Testis (tissue), 3 donors: ENCODE results near the gene CHST12. TPM values are rescaled to one million over a fixed set of nuclear protein-coding genes. Genes with fewer than 3 reads are reported as not detected.
"Not testable (repeated sequence)": the region's sequence is repeated elsewhere in the genome, so short reads cannot be mapped to it uniquely, and the experiment has no call there.

Experiments
- DNase-seq: peaks from one replicate; pipeline ENCODE4 v3.0.0-alpha.2; 2019
- H3K27ac ChIP-seq, 2 donors: fragments of 200-600 bp; sonication (generic); one replicate each; pipeline ENCODE4 v1.5.1; 2019
- H3K27me3 ChIP-seq: fragments of 200-600 bp; sonication (generic); one replicate; pipeline ENCODE4 v1.5.1; 2019
- H3K36me3 ChIP-seq: fragments of 200-600 bp; sonication (generic); one replicate; pipeline ENCODE4 v1.5.1; 2017; ENCODE audit warnings: low read depth; ENCODE audit errors: missing control alignments
- H3K4me1 ChIP-seq: fragments of 200-600 bp; sonication (generic); one replicate; pipeline ENCODE4 v1.5.1; 2019
- H3K4me3 ChIP-seq, 2 donors: fragments of 200-600 bp; sonication (generic); one replicate each; pipeline ENCODE4 v1.5.1; 2017 to 2019
- H3K9me3 ChIP-seq: fragments of 200-600 bp; sonication (generic); one replicate; pipeline ENCODE4 v1.5.1; 2017
- CTCF ChIP-seq, 3 experiments: fragments of 450-650 bp in 2 of 3; fragments of 200-600 bp in 1 of 3; sonication (generic) in 1 of 3; IDR thresholded peaks; one replicate each; pipeline ENCODE4 v1.5.1; 2016 to 2019; ENCODE audit warnings: antibody characterized with exemption in 3 of 3, mild to moderate bottlenecking in 2 of 3, moderate library complexity in 1 of 3
- POLR2A ChIP-seq: fragments of 450-650 bp; IDR thresholded peaks from one replicate; pipeline ENCODE4 v1.6.1; 2017; ENCODE audit warnings: antibody characterized with exemption, mild to moderate bottlenecking, moderate library complexity
- WGBS, 2 donors: methylation state at CpG; one replicate each; pipeline ENCODE4 v1.1.5; 2018; 5-methylcytosine and 5-hydroxymethylcytosine counted together
- intact Hi-C: fragments of 100-400 bp; cut with DNase I; formaldehyde crosslinking; loops from one replicate; pipeline ENCODE4 v1.15.1; 2023; ENCODE audit warnings: low total_unique reads
- polyA plus RNA-seq: library from polyadenylated mRNA; stranded (reverse); fragments of 350-450 nt; fragmentation: Illumina TruSeq; extraction: RNeasy Lipid Tissue Mini Kit (QIAGEN cat#74804); gene quantifications from one replicate; pipeline ENCODE4 v1.2.3, GENCODE V29; 2014; ENCODE audit warnings: low read depth, low replicate concordance; ENCODE audit not compliant: insufficient read depth
- total RNA-seq, 2 donors: library from RNA; depleted of rRNA; stranded (reverse); fragments of >200 nt; gene quantifications; one replicate each; pipeline ENCODE4 v1.2.3, GENCODE V29; 2016

The CHST12 gene
- total and polyA plus RNA-seq, 3 donors from 2014 or later = 15.3 to 42.1 (median 42.0) TPM

- WGBS, 2 donors = 18 to 38% methylated on average over 2 to 34 of the region's 34 CpGs
- peaks cover 8% of the 10 kb centered on the region for H3K4me1 ChIP-seq
- H3K27me3 ChIP-seq = no peaks in the 10 kb centered on the region
- DNase-seq = peak; percentile 82
- no peaks in the 10 kb centered on the region for H3K9me3 ChIP-seq
- peak; percentile 79 to 82 (median 80) for TF ChIP-seq CTCF (IDR thresholded peaks at IDR 0.05)
- no peak for TF ChIP-seq POLR2A
- no peak overlapping the region for H3K4me3 ChIP-seq
- H3K36me3 ChIP-seq = no peaks in the 10 kb centered on the region
- intact Hi-C loops = no loop called here
- H3K27ac ChIP-seq = no peak overlapping the region
Observed at GRCh38 chr7:2451171-2452073, 48.0 kb downstream of the CHST12 start.

GRCh38 chr7:2452074-2452507 lies 48.7 kb downstream of the CHST12 start:
- 30 to 40% methylated on average over 12 to 14 of the region's 16 CpGs for WGBS, 2 donors

GRCh38 chr7:2452643-2453270 lies 49.3 kb downstream of the CHST12 start:
- 90 to 96% methylated on average over 7 to 8 of the region's 8 CpGs for WGBS, 2 donors
- no peak overlapping the region for H3K4me3 ChIP-seq
- no peak overlapping the region for H3K27ac ChIP-seq
- H3K4me1 ChIP-seq = peaks cover 8% of the 10 kb centered on the region
- no peak for DNase-seq
- no peaks in the 10 kb centered on the region for H3K27me3 ChIP-seq
- H3K9me3 ChIP-seq = no peaks in the 10 kb centered on the region
- TF ChIP-seq POLR2A (no peak), CTCF (IDR thresholded peaks at IDR 0.05) (no peak)
- H3K36me3 ChIP-seq = no peaks in the 10 kb centered on the region
- intact Hi-C loops = no loop called here

More at GRCh38 chr7:2452074-2452507, 48.7 kb downstream of the CHST12 start:
- no peak overlapping the region for H3K4me3 ChIP-seq
- H3K36me3 ChIP-seq = no peaks in the 10 kb centered on the region
- peaks cover 8% of the 10 kb centered on the region for H3K4me1 ChIP-seq
- H3K27me3 ChIP-seq = no peaks in the 10 kb centered on the region
- intact Hi-C loops = no loop called here
- TF ChIP-seq CTCF (IDR thresholded peaks at IDR 0.05) = no peak
- no peak for TF ChIP-seq POLR2A
- no peak overlapping the region for H3K27ac ChIP-seq
- H3K9me3 ChIP-seq = no peaks in the 10 kb centered on the region
- no peak for DNase-seq

GRCh38 chr7:2453849-2454248 lies 50.4 kb downstream of the CHST12 start:
- H3K4me1 ChIP-seq, intact Hi-C loops, H3K27me3 ChIP-seq, DNase-seq, H3K9me3 ChIP-seq, H3K36me3 ChIP-seq, H3K4me3 ChIP-seq, H3K27ac ChIP-seq: not testable (repeated sequence)
- WGBS, 2 donors = 95 to 97% methylated on average over 3 of the region's 3 CpGs

- intact Hi-C loops = no loop called here
- WGBS, 2 donors = 92 to 94% methylated on average over 8 of the region's 8 CpGs
- no peaks in the 10 kb centered on the region for H3K36me3 ChIP-seq
Observed at GRCh38 chr7:2459674-2460073, 56.3 kb downstream of the CHST12 start.

More at GRCh38 chr7:2459674-2460073, 56.3 kb downstream of the CHST12 start:
- no peak overlapping the region for H3K4me3 ChIP-seq
- H3K27me3 ChIP-seq = no peaks in the 10 kb centered on the region
- H3K9me3 ChIP-seq = no peaks in the 10 kb centered on the region
- TF ChIP-seq POLR2A = no peak
- TF ChIP-seq CTCF (IDR thresholded peaks at IDR 0.05) = no peak
- H3K27ac ChIP-seq = no peak overlapping the region
- DNase-seq = no peak
- no peaks in the 10 kb centered on the region for H3K4me1 ChIP-seq
